NCI-H1436 (cell line): Measurements from ENCODE around the gene KICS2.
"Not testable (repeated sequence)": the region's sequence is repeated elsewhere in the genome, so short reads cannot be mapped to it uniquely, and the experiment has no call there.

ENCODE experiments used
- DNase-seq: peaks from one replicate; lab custom pipeline; 2025; lab: John Stamatoyannopoulos, UW

KICS2 gene

DNA sequence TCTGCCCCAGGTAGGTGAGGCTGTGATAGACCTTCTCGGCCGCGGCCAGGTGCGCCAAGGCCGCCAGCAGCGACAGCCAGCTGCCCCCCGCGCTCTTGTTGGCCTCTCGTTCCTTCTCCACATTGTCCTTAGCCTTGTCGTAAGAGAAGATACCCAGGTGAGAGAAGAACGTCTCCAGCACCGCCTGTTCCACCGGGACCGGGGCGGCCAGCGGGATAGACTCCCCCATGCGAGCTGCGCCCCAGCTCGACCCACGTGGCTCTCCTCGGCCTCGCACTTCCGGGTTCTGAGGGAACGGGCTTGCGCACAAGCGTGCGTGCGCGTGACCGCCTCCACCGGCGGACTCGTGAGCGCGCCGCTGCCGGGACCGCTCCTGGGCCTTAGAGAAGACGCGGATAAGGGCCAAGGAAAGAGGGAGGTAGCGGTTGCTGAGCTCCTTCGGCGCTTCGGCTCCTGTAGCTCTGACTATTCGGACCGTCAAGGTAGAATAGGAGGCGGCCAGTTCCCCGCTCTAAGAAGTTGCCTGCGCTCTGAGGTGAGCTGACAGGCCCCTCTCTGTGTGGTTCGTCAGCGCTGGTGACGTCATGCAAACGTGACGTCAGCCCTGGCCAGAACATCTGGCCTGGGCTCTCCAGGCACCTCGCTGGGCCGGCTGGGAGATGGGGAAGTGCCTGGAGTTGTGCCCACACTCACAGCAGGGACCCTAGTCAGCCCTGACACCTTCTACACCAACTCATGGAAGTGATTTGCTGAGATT is at the start of gene KICS2:
Gene KICS2, minus strand, starts transcription at position 288 of the 757 bp plus-strand sequence. Its CDS starts 59 bp downstream, at position 229.
- peak; percentile 86 for DNase-seq

DNA sequence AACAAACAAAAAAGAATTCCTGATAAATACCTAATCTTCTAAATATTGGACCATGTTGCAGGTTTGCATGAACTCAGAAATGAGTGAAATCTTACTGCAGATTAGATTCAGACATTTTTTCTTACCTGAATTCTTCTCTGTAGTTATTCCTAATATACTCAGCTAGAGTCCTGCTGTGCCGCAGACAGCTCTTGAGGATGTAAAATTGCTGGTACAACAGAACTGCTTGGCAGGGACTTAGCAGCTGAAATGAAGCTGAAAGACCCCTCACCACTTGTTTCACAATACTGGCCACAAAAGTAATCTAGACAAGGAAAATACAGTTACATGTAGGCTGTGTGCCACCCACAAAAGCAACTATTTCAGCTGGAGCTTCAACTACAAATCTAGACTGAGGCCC is 48.3 kb upstream of the KICS2 start:
- DNase-seq: no peak

DNA sequence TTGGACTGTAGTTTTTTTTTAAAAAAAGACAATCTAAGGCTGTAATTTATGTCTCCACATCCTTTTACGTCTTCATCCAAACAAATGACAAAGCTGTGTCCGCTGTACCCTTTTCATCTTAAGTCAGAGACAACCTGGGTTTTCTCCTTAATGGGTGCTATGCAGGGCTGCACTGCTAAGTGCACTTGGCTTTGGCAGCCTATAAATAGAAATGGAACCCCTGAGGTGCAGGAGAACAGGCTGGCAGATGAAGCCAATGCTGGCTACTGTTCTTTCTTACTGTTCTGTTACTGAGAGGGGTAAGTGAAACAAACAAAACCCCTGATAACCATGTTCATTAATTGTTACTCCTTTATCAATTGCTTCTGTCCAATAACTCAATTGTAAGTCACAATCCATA is 47.1 kb upstream of the KICS2 start:
- DNase-seq: no peak

DNA sequence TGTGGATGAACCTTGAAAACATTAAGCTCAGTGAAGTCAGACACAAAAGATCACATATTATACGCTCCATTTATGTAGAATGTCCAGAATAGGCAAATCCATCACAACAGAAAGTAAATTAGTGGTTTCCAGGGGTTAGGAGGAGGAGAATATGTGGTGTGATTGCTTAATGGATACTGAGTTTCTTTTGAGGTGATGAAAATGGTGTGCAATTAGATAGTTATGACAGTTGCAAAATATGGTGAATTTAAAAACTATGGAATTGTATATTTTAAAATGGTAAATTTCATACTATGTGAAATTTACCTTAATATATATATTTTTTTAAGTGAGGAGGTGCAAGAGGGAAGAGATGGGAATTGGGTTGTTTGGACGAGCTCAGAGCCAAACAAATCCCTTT is 46.3 kb upstream of the KICS2 start:
- no peak for DNase-seq

DNA sequence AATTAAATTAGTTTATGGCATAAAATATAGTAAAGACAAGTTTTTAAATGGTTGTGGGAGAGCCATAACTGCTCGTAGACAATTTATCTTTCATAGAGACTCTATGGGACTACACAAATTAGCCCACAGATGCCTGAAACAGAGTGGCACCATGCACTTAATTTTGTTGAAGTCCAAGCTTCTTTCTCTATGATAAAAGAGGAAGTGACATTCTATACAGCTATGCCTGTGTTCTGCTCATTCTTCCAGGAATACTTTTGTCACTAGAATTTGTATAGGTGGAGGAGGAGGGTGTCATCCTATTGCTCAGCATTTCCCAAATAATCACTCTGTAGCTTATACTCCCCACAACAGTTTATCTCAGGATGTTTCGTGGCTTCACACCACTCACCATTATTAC is 43.7 kb upstream of the KICS2 start:
- DNase-seq: no peak

DNA sequence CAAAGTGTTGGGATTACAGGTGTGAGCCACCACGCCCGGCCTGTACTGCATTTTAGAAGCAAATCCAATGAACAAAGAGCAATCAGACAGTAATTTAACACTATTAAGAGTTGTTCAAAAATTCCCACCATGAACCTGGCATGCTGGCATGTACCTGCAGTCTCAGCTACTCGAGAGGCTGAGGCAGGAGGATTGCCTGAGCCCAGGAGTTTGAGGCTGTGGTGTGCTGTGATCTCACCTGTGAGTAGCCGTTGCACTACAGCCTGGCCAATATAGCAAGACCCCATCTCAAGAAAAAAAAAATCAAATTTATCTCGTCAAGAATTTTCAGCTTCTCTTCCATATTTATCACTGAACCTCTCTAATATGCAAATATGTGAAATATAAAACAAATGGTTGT is 39.7 kb upstream of the KICS2 start:
- DNase-seq: no peak

DNA sequence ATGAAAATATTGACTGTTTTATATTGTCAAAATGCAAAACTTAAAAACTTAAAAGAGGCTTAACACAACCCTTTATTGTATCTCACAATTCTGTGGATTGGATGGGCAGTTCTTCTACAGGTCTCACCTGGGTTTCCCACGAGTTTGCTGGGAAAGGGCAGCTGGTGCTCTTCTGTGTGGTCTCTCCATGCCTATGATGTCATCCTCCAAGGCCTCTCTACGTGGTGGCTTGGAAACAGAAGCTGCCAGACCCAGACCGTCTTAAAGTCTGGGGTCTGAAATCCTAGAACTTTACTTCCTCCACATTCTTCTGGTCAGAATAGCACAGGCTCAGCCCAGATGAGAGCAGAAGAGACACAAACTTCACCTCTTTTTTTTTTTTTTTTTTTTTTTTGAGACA is 36.5 kb upstream of the KICS2 start:
- no peak for DNase-seq

DNA sequence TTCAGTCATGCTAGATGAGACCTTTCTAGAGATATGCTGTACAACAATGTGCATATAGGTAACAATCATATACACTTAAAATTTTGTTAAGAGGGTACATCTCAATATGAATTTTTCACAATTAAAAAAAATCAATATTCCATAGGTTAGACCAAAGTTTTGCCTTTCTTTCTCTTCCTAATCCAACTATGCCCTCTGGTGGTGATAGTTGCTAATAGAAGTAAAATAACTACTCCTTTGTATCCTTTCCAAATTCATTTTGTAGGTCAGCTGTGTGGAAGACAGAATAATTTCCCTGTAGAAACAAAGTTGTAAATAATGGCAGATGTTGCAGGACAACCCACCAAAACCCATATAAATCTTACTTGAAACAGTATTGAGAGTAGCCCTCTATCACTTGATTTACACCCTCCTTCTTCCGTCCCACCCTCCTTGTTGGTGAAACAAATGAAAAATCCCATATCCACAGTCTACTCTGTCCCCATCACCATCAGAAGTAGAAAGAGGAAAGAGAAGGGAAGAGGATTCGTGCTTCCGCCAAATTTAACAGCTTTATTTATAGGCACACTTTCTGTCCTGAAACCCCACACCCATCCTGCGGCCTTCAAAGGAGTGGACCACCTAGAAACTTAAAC is 34.2 kb upstream of the KICS2 start:
- peak; percentile 69 for DNase-seq

DNA sequence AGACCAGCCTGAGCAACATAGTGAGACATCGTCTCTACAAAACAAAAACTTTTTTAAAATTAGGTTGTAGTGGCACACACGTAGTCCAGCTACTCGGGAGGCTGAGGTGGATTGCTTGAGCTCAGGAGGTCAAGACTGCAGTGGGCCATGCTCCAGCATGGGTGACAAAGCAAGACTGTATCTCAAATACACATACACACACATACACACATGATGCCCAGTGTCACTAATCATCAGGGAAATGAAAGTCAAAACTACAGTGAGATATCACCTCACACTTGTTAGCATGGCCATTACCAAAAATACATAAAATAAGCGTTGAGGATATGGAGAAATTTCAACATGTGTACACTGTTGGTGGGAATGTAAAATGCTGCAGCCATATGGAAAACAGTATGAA is 33.2 kb upstream of the KICS2 start:
- no peak for DNase-seq

DNA sequence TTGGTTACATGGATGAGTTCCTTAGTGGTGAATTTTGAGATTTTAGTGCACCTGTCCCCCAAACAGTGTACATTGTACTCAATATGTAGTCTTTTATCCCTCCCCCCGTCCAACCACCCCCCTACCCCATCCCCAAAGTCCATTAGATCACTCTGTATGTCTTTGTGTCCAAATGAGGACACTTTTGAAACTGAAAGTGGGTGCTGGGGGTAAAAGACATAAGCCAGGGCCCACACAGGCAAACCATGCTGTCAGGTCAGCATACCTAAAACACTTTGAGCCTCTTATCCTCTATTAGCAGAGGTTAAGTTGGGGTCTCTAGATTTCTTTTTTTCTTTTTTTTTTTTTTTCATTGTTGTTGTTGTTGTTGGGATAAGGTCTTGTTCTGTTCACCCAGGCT is 31.3 kb upstream of the KICS2 start:
- DNase-seq: no peak

DNA sequence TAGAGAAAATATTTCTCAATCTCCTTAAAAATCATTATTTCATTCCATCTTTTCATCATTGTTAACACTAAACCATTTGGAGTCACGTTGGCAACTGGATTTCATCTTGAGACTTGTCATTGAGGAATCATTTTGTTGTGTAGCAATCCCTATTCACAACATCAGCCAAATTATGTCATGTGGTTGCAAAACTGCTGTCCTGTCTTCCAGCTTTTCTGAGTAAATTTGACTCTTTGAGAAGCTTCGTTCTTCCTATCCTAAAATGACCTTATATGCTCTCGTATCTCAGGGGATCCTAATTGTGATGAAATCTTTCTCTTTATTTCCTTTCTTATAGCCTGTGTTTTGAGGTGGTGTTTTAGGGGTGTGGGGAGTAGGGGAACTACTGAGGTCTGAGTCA is 30.6 kb upstream of the KICS2 start:
- no peak for DNase-seq

DNA sequence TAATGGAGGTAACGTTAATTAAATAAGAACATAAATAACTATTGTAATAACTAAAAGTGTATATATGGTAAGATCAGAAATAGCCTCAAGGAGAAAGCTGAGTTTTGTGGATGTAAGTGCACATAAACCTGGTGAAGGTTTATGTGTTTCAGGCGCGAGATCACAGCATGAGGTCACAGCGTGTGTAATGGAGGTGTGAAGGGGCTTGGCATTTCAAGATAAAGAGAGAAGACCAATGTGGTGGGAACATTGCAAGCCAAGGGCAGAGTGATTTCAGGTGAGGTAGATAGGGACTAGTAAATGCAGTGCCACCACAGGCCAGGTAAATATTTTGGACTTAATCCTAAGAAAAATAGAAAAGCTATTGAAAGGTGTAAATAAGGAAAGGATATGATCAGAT is 21.7 kb upstream of the KICS2 start:
- no peak for DNase-seq

DNA sequence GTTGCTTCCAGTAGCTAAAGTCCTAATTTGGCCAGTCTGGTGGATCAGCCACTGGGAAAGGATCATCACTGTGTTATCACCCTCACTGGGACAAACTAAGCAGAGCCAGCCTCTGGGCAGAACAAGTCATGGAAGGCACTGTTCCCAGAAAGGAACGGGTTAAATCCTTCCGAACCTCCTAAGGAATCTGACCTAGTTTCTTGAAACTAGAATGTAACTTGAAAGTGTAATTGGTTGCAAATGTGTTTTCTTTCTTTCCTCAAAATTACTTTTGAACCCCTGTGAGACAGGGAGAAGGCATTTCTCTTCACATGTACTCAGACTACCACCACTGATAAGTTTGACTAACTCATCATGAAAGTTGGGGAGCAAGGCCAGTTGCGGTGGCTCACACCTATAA is 18.7 kb upstream of the KICS2 start:
- no peak for DNase-seq

DNA sequence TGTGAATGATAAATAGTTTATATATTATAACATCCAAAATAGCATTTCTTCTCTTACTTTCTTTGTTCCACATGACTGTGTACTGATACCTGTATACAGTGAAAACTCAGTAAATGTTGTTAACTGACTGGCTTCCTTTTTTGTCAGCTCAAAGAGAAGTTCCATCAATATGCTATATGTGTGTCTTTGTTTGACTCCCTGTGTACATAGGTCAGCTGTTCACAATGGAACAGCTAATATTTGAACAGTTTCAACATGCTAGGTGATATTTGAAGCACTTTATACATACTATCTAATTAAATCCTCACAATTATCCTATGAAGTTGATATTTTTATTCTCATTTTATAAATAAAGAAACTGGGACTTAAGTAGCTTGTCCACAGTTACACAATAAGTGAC is 15.3 kb upstream of the KICS2 start:
- DNase-seq: no peak

DNA sequence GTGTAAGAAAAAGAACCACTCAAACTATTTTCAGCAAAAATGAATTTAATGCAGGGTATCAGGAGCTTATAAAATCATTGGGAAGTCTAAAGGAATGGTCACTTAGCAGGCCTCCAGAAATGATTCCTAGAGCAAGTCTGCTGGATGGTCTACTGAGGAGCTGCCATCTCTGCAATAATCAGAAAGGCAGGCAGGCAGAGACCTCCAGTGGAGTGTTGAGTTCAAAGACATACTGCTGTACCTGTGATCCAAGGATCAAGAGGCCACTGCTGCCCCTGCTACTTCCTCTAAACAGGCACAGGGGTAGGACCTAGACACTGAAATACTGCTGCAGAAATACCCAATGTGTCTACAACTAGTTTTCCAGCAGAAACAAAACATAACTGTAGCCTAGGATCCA is 14.5 kb upstream of the KICS2 start:
- no peak for DNase-seq

DNA sequence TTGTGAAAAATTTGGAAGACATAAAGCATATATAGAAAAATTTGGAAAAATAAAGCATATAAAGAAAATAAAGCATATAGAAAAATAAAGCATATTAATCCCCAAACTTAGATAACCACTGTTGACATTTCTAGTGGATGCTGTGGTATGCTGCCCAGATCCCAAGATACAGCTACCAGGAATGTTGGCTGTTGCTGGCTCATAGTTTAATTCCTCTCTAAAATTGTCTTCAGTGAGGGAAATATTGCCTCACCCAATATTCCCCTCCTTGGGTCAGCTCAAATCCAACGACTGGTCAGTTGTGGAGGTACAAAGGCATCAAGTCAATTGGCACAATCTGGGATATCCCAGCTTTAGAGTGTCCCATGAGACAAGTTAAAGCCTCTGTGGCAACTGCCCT is 10.1 kb upstream of the KICS2 start:
- DNase-seq: no peak

DNA sequence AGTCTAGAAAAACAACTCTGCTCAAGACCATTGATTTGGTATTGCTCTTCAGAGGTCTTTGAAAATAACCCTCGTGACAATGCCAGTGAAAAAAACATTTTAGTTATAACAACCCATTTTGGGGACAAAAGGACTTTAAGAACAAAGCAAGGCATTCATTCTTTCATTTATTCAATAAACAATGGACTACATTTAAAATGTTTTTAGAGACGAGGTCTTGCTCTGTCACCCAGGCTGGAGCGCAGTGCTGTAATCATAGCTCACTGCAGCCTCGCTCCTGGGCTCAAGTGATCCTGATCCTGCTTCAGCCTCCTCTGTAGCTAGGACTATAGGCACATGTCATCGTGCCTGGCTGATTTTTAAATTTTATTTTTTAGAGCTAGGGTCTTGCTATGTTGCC is 7.7 kb upstream of the KICS2 start:
- no peak for DNase-seq

DNA sequence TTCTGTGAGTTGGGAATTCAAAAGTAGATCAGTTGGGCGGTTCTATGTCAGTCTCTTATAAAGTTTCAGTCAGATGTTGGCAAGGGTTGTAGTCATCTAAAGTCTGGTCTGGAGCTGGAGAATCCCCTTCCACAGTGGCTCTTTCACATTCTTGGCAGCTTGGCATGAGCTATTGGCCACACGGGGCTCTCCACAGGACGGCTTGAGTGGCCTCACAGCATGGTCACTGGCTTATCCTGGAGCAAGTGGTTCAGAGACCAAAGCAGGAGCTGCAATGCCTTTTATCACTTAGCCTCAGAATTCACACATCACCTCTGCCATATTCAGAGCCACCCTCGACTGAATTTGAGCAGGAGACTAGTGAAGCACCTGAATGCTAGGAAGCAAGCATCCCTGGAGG is 7.1 kb upstream of the KICS2 start:
- DNase-seq: no peak

DNA sequence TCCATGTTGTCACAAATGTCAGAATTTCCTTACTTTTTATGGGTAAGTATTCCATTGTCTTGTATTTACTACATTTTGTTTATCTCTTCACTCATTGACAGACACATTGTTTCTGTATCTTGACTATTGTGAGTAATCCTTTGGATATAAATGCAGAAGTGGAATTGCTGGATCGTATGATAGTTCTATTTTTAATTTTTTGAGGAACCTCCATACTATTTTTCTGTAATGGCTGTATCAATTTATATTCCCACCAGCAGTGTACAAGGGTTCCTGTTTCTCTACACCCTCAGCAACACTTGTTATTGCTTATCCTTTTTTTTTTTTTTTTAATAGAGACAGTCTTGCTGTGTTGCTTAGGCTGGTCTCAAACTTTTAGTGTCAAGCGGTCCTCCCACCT is 3.5 kb upstream of the KICS2 start:
- no peak for DNase-seq

DNA sequence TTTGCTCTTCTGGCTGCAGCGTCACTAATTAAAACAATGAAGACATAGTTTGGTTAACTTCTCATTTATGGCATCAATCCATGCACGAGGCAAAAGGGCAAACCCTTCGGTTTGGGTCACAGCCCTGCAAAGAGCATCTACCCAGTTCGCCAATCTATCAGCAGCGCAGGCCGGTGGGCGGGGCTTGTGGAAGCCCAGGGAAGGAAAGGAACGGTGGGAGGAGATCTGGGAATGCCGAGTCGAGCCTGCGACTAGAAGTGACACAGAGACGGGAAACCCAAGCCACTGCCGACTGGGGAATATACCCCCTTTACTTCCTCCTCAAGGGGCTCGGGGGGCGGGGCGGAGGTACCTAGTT is 466 bp downstream of the KICS2 start:
- DNase-seq: peak; percentile 60

DNA sequence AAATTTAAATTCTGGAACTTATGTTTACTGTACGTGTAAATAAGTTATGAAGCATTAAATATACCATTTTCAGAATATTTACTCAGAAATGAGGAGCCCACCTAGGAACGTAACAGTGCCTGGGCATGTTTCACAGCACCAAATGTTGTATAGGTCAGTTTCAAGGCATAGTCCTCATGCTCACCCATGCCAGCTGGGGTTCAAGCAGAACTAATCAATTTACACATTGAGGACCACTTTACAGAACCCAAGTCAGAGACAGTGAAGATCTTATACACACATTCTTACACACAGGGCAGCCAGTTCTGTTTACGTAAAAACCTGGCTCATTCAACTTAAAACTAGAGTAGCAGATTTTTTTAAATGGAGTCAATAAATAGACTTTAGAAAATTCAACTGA is 2.0 kb downstream of the KICS2 start:
- no peak for DNase-seq

DNA sequence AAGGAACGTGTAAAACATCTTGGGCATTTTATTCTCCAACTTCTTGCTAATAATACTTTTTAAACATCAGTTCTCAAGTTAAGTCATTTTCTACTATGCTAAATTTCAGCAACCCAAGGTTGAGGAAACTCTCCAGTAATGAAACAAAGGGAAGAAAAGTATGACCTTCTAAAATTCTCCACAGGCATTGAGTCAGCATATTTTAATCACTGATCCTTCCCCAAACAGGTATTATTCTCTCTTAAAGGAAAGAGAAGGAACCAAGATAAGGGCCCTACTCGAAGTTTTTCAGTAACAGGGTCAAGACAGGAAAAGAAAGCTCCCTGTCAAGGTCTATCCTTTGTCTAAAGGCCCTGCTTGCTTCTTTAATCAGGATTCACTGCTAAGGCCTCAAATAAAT is 3.0 kb downstream of the KICS2 start:
- DNase-seq: no peak

DNA sequence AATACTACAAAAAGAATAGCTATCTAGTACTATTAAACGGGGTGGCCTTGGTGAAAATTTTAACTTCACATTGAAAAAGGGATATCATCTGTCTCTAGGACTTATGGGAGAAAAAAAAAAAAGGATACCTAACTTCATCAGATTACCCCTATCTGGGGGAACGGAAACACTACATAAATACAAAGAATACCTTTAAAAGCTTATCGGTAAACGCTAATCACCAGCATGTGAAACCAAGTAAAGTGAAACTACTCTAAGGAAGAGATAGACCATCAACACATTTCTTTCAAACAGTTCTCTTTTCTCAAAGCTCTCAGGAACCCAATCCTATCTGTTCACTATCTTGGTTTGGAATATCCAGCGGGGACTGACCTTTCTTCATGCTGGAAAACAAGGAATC is 3.5 kb downstream of the KICS2 start:
- DNase-seq: no peak

DNA sequence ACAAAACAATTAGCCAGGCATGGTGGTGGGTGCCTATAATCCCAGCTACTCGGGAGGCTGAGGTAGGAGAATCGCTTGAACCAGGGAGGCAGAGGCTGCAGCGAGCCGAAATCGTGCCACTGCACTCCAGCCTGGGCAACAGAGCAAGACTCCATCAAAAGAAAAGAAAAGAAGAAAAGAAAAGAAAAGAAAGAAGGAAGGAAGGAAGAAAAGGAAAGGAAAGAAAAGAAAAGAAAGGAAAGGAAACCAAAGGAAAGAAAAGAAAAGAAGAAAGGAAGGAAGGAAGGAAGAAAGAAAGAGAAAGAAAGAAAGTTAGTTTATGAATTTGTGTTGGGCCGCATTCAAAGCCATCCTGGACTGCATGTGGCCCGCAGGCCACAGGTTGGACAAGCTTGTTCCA is 4.5 kb downstream of the KICS2 start:
- DNase-seq: not testable (repeated sequence)
